SIG-M5 treated with dmso at 0.1 percent for 504 hours (cell line): ENCODE results near the gene EFNB3.

Experiments
- DNase-seq: peaks from one replicate; lab custom pipeline; 2025; ENCODE audit not compliant: unreplicated experiment; lab: John Stamatoyannopoulos, UW

Gene EFNB3

GRCh38 chr17:7716901-7717755 lies 12.1 kb downstream of the EFNB3 start, which contains the start of gene DNAH2:
Gene DNAH2, plus strand, starts transcription at chr17:7717744. Its CDS starts 1,991 bp downstream, at chr17:7719735.
- DNase-seq = peak; percentile 48

- DNase-seq = peak; percentile 7
These were observed 12.9 kb downstream of the EFNB3 start for GRCh38 chr17:7717756-7718350.

DNA sequence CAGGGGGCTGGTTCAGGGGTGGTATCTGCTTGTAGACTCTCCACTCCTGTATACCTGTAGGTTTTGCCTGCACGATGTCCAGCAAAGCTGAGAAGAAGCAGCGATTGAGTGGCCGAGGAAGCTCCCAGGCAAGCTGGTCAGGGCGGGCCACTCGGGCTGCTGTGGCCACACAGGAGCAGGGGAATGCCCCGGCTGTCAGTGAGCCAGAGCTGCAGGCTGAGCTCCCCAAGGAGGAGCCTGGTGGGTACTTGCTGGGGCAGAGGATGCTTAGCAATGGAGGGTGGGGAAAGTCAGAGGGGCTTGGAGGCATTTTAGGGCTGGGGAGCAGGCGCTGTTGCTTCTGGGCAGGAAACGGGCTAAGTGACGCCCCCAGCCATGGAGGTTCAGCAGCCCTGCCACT lies 14.7 kb downstream of the EFNB3 start:
- no peak for DNase-seq

DNA sequence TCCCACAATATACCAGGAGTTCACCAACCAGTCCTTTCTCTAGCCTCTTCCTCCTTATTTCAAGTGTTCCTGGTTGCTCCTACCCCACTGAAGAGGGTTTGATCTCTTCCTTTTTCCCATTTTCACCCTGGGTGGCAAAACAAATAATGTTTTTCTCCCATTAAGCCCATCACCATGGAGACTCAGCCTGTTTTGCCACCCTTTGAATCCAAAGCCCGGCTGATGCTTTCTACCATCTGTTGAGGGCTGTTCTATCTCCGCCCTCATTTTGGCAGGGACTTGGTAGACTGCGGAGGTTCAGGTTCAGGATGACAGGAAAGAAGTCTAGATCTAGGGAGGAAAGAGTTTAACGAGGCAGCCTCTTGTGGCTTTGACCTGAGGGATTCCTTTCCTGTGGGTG lies 15.1 kb downstream of the EFNB3 start:
- no peak for DNase-seq

GRCh38 chr17:7721612-7722011 lies 16.6 kb downstream of the EFNB3 start:
- DNase-seq = no peak

- DNase-seq = no peak
These were observed 22.9 kb downstream of the EFNB3 start for GRCh38 chr17:7727886-7728285.

DNA sequence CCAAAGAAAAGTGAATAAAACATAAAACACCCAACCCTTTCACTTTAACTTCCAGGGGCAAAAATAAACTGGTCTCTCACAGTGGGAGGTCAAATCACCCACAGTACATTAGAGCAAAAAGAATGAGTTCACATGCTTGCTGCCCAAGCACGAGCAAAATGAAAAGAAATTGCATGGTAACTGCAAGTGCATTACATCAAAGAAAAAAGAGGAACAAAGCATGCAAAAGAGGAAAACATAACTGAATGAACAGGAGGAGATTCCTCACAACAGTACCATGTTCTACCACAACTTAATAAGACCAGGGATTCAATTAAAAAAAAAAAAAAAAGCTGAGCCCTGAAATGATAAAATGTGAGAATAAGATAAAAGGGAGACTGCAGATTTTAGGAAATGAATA lies 24.8 kb downstream of the EFNB3 start:
- DNase-seq = peak; percentile 63

DNA sequence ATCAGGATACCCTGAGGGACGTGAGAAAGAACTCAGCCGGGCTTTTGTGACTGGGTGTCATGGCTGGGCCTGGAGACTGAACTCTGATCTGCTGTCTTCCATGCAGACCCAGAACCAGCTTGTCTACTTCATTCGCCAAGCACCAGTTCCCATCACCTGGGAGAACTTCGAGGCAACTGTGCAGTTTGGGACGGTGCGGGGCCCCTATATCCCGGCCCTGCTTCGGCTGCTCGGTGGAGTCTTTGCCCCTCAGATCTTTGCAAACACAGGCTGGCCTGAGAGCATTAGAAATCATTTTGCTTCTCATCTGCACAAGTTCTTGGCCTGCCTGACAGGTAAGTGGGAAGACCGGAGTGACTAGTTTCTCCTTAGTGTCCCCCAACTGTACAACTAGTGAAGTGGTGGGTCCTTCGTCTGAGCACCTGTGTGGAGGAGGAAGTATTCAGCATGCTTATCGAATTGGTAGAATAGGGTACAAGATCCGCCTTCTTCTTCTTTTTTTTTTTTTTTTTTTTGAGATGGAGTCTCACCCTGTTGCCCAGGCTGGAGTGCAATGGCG lies 28.1 kb downstream of the EFNB3 start:
- no peak for DNase-seq

- DNase-seq = no peak
These were observed 32.6 kb downstream of the EFNB3 start for GRCh38 chr17:7737601-7738000.

- no peak for DNase-seq
These were observed 34.7 kb downstream of the EFNB3 start for GRCh38 chr17:7739746-7740145.

DNA sequence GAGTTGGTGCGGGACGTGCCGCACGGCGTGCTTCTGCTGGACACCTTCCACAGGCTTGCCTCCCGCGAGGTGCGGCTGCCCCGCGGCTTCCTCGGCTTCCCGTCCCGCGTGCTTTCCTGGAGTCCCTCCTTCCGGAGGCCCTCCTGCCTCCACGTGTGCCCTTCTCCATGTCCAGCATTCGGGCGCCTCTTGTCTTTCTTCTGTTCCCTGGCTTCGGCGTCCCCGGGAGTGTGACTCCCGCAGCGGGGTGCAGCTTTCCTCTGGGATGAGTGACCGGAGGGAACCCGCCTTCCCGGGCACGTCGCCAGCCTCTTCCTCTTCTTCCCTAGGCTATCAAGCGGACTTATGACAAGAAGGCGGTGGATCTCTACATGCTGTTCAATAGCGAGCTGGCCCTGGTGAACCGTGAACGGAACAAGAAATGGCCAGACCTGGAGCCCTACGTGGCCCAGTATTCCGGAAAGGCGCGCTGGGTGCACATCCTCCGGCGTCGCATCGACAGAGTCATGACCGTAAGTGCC lies 35.5 kb downstream of the EFNB3 start:
- DNase-seq = no peak

- DNase-seq = no peak
These were observed 37.7 kb downstream of the EFNB3 start for GRCh38 chr17:7742729-7743128.

- no peak for DNase-seq
These were observed 39.4 kb downstream of the EFNB3 start for GRCh38 chr17:7744416-7744815.

DNA sequence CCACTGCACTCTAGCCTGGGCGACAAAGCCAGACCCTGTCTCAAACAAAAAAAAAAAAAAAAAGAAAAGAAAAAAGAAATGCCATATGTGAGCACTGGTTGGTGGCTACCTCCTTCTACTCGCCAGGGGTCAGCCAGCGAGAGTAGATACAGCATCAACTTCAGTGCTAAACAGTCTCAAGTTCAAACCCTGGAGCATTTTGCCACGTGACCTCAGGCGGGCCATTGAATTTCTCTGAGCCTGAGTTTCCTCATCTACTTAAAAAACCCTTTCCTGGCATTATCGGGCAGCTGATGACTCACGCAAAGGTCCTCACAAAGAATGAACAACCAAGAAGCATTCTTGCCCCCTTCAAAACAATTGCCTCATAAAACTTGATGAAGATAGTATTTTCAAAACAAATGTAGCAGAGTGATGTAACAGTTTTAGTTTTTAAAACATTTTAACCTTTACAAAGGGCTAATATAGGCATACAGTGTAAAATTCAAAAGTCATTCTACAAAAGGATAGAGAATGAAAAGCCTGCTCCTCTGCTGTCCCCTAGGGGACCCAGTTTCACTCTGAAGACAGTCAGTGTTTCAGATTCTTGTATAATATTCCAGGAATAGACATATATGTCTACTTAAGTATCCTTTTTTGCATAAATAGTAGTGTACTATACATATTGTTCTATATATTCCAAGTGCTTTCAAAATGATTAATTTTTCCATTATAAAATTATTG lies 40.9 kb downstream of the EFNB3 start:
- DNase-seq = peak; percentile 70

DNA sequence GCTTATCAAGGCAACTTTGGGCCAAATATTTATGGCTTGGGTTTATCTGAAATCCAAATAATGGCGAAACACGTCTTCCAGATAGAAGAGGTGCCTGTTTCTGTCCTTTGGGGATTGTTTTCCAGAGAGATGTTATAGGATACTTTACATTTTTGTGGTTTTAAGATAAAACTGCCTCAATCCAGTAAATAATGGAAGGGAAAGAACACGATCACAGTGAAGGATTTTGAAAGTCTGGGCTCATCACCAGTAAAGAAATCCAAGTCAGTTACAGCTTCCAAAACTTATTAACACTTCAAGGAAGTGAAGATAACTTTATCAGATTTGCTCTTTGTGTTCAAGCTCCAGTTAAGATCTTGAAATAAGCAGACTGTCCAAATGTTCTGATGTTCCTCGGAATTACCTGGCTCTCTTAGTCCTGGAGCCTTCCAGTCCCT lies 42.7 kb downstream of the EFNB3 start:
- DNase-seq = no peak

DNA sequence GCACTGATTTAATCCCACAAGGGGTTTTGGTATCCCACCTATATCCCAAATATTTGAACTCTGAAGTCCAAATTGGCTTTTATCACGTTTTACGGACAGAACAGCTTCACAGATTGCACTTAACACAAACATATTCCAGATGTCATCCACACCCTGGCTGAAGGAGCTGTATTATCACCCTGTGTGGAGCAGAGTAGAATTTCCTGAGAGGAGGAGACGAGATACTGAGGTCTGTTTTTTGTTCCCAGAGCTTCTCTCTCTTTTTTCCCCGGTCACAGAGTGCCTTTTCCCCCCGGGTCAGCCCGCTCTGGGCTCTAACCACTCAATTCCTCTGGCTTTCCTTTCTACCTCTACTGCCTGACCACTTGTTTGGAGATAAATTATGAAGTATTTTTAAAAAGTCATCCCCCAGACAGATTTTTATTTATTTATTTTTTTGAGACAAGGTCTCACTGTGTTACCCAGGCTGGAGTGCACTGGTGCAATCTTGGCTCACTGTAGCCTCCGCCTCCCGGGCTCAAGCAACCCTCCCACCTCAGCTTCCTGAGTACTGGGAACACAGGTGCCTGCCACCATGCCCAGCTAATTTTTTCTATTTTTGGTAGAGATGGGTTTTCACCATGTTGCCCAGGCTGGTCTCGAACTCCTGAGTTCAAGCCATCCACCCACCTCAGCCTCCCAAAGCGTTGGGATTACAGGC lies 43.2 kb downstream of the EFNB3 start:
- no peak for DNase-seq

DNA sequence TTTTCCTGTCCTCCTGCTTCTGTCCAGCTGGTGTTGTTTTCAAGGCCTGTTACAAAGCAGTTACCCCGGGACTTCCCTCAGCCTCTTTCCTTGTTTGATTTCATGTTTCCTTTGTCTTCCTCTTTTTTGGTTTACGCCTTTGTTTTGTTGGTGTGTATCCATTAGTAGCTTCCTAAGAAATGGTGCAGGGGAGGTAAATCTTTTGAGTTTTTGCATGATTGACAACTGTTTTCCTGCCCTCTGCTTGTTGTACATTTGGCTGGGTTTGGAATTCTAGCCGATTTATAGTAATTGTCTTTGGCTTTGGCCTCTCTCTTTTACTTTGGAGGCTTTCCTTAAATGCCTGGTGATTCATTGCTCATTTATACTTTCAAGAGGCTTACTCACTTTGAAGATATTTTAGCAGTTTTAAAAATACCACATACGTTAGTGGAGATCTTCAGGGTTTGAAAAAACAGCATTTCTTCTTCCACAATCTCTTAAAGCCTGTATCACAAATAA lies 45.4 kb downstream of the EFNB3 start:
- DNase-seq = no peak

DNA sequence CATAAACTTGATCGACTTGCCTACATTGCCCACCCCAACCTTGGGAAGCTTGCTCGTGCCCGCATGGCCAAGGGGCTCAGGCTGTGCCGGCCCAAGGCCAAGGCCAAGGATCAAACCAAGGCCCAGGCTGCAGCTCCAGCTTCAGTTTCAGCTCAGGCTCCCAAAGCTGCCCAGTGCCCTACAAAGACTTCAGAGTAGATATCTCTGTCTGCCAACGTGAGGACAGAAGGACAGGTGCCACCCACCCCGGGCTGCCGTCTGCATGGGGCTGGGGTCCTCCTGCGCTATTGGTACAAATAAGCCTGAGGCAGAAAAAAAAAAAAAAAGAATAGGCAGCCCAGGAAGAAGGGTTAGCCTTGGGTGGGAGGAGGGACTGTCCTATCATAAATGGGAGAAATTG lies 49.7 kb downstream of the EFNB3 start:
- no peak for DNase-seq

GRCh38 chr17:7755095-7755890 lies 50.3 kb downstream of the EFNB3 start:
- DNase-seq = no peak

DNA sequence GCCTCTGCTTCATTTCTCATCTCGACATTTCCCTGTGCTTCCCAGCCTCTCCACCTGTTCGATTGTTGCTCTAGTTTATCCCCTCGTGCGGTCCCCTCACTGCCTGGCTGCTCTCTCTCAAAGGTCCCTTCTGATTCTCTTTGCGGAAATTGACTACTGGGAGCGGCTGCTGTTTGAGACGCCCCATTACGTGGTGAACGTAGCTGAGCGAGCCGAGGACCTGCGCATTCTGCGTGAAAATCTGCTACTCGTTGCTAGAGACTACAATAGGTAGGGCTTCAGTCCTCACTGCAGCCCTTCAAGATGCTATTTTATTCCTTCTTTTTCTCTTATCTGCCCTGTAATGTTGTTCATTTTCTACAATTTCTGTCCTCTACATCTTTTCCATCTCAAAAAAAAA lies 52.0 kb downstream of the EFNB3 start:
- DNase-seq = no peak
